PC-3 (cell line): ENCODE results near the gene TFF3. TPM values are rescaled to one million over a fixed set of nuclear protein-coding genes. Genes with fewer than 3 reads are reported as not detected.

Source experiments
- ATAC-seq: fragments of 200-7000 bp; cut with Tn5 transposase; 2 replicates; pipeline ENCODE4 v1.9.1; 2020; ENCODE audit warnings: mild to moderate bottlenecking, moderate library complexity
- BruUV-seq: library from RNA; stranded (reverse); fragments of 400-500 nt; replicated peaks from 2 replicates; lab custom pipeline; 2021; lab: Mats Ljungman, UMichigan
- CTCF ChIA-PET: fragments of 300-600 bp; sonication (Branson Sonifier 250); formaldehyde crosslinking; loops from one replicate; lab custom pipeline; 2022; ENCODE audit warnings: antibody characterized with exemption; lab: Charles Lee
- POLR2A ChIA-PET: fragments of 300-600 bp; sonication (Branson Sonifier 250); formaldehyde crosslinking; loops from one replicate; lab custom pipeline; 2022; ENCODE audit warnings: antibody characterized with exemption; ENCODE audit not compliant: unreplicated experiment; lab: Charles Lee
- DNase-seq: peaks from one replicate; pipeline ENCODE4 v3.0.0-alpha.2; 2015
- H2AFZ ChIP-seq: fragments of 300-600 bp; sonication (generic); 2 replicates; pipeline ENCODE4 v1.6.0; 2016; ENCODE audit warnings: antibody characterized with exemption, low read length
- H3F3A ChIP-seq: fragments of 300-600 bp; sonication (generic); one replicate; pipeline ENCODE4 v1.6.0; 2017; ENCODE audit warnings: antibody characterized with exemption, low read length, control low read depth, mild to moderate bottlenecking; ENCODE audit not compliant: unreplicated experiment
- H3K27ac ChIP-seq: fragments of 300-600 bp; sonication (generic); 2 replicates; pipeline ENCODE4 v1.5.1; 2016; ENCODE audit warnings: mild to moderate bottlenecking, low read length
- H3K27me3 ChIP-seq: fragments of 300-600 bp; sonication (generic); 2 replicates; pipeline ENCODE4 v1.6.1; 2016; ENCODE audit warnings: low read length, mixed read lengths
- H3K36me3 ChIP-seq: fragments of 300-600 bp; sonication (generic); 2 replicates; pipeline ENCODE4 v1.6.1; 2016; ENCODE audit warnings: low read depth, mixed run types, low read length, mixed read lengths
- H3K4me1 ChIP-seq: fragments of 300-600 bp; sonication (generic); 2 replicates; pipeline ENCODE4 v1.5.1; 2016; ENCODE audit warnings: low read length; ENCODE audit not compliant: insufficient read depth
- H3K4me2 ChIP-seq: fragments of 300-600 bp; sonication (generic); 2 replicates; pipeline ENCODE4 v1.6.0; 2016; ENCODE audit warnings: low read length
- H3K4me3 ChIP-seq: fragments of 300-600 bp; sonication (generic); 2 replicates; pipeline ENCODE4 v1.5.1; 2016; ENCODE audit warnings: mild to moderate bottlenecking, low read length, mixed read lengths
- H3K79me2 ChIP-seq: fragments of 300-600 bp; sonication (generic); 2 replicates; pipeline ENCODE4 v1.6.1; 2017; ENCODE audit warnings: low read length, mixed read lengths
- H3K9ac ChIP-seq: fragments of 300-600 bp; sonication (generic); 2 replicates; pipeline ENCODE4 v1.6.0; 2016; ENCODE audit warnings: mild to moderate bottlenecking, low read length
- H3K9me2 ChIP-seq: fragments of 300-600 bp; sonication (generic); replicated peaks from 2 replicates; pipeline ENCODE4 v1.6.1; 2016; ENCODE audit warnings: mixed run types, low read length, mixed read lengths
- H3K9me3 ChIP-seq: fragments of 300-600 bp; sonication (generic); 2 replicates; pipeline ENCODE4 v1.6.1; 2016; ENCODE audit warnings: low read length, mixed read lengths
- H4K20me1 ChIP-seq: fragments of 300-600 bp; sonication (generic); 2 replicates; pipeline ENCODE4 v1.6.1; 2016; ENCODE audit warnings: low read length, mixed read lengths
- CTCF ChIP-seq: fragments of 300-600 bp; sonication (generic); conservative IDR thresholded peaks from 2 replicates; pipeline ENCODE4 v1.5.1; 2017; ENCODE audit warnings: antibody characterized with exemption, low read depth, mild to moderate bottlenecking, low read length
- EZH2 ChIP-seq: fragments of 300-600 bp; sonication (generic); IDR thresholded peaks from one replicate; pipeline ENCODE4 v1.6.1; 2017; ENCODE audit warnings: antibody characterized with exemption, mild to moderate bottlenecking, low read length; ENCODE audit not compliant: unreplicated experiment
- EZH2phosphoT487 ChIP-seq: fragments of 300-600 bp; sonication (generic); IDR thresholded peaks from 2 replicates; pipeline ENCODE4 v1.6.1; 2018; ENCODE audit warnings: mild to moderate bottlenecking, antibody characterized with exemption, low read length, borderline replicate concordance
- intact Hi-C: fragments of 100-400 bp; cut with micrococcal nuclease; formaldehyde crosslinking; loops from 2 replicates; pipeline ENCODE4 v1.9.0; 2023
- total RNA-seq: library from RNA; depleted of rRNA; stranded (reverse); fragments of >200 nt; gene quantifications from 2 replicates; pipeline ENCODE4 v1.2.3, GENCODE V29; 2014

The TFF3 gene
- total RNA-seq, 1 experiment from 2014 or later = 2.8 TPM

GRCh38 chr21:42311816-42312625 lies 3.2 kb downstream of the TFF3 start:
- CTCF ChIA-PET = no interaction called here
- DNase-seq (no peak), ATAC-seq (no peak)
- H3K36me3 ChIP-seq = no peaks in the 10 kb centered on the region
- H3K9me3 ChIP-seq = no peaks in the 10 kb centered on the region
- no peaks in the 10 kb centered on the region for H4K20me1 ChIP-seq
- no peak overlapping the region for H3K4me3 ChIP-seq
- H3K9me2 ChIP-seq = no peaks in the 10 kb centered on the region
- H2AFZ ChIP-seq = no peak overlapping the region
- no peaks in the 10 kb centered on the region for H3K27me3 ChIP-seq
- intact Hi-C loops = no loop called here
- H3K4me1 ChIP-seq = peaks cover 6% of the 10 kb centered on the region; the same call in 1 of the 2 replicates
- H3K79me2 ChIP-seq = no peaks in the 10 kb centered on the region
- BruUV-seq = no TSS peak
- no peaks in the 10 kb centered on the region for H3F3A ChIP-seq
- H3K27ac ChIP-seq = no peak overlapping the region
- no peak for TF ChIP-seq EZH2phosphoT487
- TF ChIP-seq EZH2 = no peak
- no peak for TF ChIP-seq CTCF
- H3K9ac ChIP-seq = no peak overlapping the region
- no peak overlapping the region for H3K4me2 ChIP-seq
- POLR2A ChIA-PET = no interaction called here

GRCh38 chr21:42311160-42311559 lies 4.0 kb downstream of the TFF3 start:
- POLR2A ChIA-PET = no interaction called here
- Histone ChIP-seq H3K4me1 (peaks cover 6% of the 10 kb centered on the region; the same call in 1 of the 2 replicates), H3K9me3 (no peaks in the 10 kb centered on the region), H3K4me3 (no peak overlapping the region), H4K20me1 (no peaks in the 10 kb centered on the region), H3K27me3 (no peaks in the 10 kb centered on the region), H3K27ac (no peak overlapping the region), H3K9ac (no peak overlapping the region), H2AFZ (no peak overlapping the region), H3K4me2 (no peak overlapping the region), H3F3A (no peaks in the 10 kb centered on the region), H3K9me2 (no peaks in the 10 kb centered on the region), H3K36me3 (no peaks in the 10 kb centered on the region), H3K79me2 (no peaks in the 10 kb centered on the region)
- BruUV-seq = no TSS peak
- no peak for TF ChIP-seq EZH2phosphoT487
- no peak for TF ChIP-seq EZH2
- no peak for TF ChIP-seq CTCF
- DNase-seq (no peak), ATAC-seq (no peak)
- CTCF ChIA-PET = interaction anchor here (0.6 to 2.3 kb wide), 4 partner anchors 24 to 100 kb away, joined by 3 to 18 read pairs (median 4); no protein-coding TSS in a partner anchor
- intact Hi-C loops = no loop called here

GRCh38 chr21:42310411-42311001 lies 4.7 kb downstream of the TFF3 start:
- H3K27ac ChIP-seq = no peak overlapping the region
- ChIA-PET CTCF (interaction anchor here (0.6 to 2.3 kb wide), 5 partner anchors 25 to 101 kb away, joined by 3 to 18 read pairs (median 6); partner anchors contain the start of gene TFF1), POLR2A (no interaction called here)
- H4K20me1 ChIP-seq = no peaks in the 10 kb centered on the region
- H3K27me3 ChIP-seq = no peaks in the 10 kb centered on the region
- intact Hi-C loops = no loop called here
- no peaks in the 10 kb centered on the region for H3F3A ChIP-seq
- no peak overlapping the region for H3K4me3 ChIP-seq
- H3K36me3 ChIP-seq = no peaks in the 10 kb centered on the region
- H2AFZ ChIP-seq = no peak overlapping the region
- H3K9me2 ChIP-seq = no peaks in the 10 kb centered on the region
- no peak for DNase-seq
- H3K4me1 ChIP-seq = peaks cover 6% of the 10 kb centered on the region; the same call in 1 of the 2 replicates
- no TSS peak for BruUV-seq
- no peak overlapping the region for H3K9ac ChIP-seq
- TF ChIP-seq CTCF (no peak), EZH2phosphoT487 (no peak), EZH2 (no peak)
- no peak overlapping the region for H3K4me2 ChIP-seq
- no peaks in the 10 kb centered on the region for H3K79me2 ChIP-seq
- no peaks in the 10 kb centered on the region for H3K9me3 ChIP-seq
- ATAC-seq = no peak
